ENCODE measurements around the gene PRLH.
"Not testable (repeated sequence)": the region's sequence is repeated elsewhere in the genome, so short reads cannot be mapped to it uniquely, and the experiment has no call there.

The PRLH gene

DNA sequence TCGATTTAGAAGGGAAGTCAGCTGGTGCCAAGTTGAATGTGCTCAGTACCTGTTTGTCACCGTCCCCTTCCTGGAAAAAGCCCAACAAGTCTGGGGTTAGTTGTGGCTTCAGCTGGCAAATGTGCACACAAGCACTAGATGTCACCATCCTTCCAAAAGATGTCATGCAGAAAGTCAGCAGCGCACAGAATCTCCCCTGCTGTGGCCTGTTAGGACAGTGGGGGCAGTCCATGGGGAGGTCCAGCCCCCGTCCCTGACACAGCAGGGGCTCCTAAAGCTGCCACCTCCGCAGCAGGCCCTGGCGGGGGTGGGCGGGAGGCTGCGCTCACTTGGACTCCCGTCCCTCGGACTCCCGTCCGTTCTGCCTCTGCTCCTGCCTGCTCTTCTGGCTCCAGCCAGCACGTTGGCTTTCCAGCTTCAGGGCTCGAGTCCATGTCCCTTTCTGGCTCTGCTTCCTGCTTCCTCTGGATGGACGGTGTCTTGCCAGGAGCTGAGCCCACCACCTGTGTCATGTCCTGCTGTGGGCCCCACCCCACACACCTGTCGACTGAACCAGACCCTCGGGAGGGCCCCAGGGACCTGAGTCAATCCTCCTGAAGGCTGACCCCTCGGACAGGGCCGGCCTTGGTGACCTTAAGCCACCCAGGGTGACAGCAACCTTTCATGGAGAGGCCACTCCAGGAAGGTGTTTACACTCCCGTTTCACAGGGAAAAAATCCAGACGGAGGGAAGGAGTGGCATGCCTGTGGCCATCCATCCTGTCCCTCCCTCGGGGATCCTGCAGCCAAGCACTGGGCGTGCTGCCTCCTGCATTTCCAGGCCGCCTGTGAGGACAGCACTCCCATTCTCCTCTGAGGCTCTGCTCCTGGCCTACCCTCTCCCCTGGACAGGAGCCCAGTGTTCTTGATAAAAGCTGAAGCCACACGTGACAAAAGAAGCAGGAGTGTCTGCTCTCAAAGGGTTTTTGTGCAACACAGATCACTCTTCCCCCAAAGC is 15.7 kb downstream of the PRLH start:
- peak in 1 of 2 donors; percentile 39 for DNase-seq (ENCODE audit: low read depth in 2 of 2)

DNA sequence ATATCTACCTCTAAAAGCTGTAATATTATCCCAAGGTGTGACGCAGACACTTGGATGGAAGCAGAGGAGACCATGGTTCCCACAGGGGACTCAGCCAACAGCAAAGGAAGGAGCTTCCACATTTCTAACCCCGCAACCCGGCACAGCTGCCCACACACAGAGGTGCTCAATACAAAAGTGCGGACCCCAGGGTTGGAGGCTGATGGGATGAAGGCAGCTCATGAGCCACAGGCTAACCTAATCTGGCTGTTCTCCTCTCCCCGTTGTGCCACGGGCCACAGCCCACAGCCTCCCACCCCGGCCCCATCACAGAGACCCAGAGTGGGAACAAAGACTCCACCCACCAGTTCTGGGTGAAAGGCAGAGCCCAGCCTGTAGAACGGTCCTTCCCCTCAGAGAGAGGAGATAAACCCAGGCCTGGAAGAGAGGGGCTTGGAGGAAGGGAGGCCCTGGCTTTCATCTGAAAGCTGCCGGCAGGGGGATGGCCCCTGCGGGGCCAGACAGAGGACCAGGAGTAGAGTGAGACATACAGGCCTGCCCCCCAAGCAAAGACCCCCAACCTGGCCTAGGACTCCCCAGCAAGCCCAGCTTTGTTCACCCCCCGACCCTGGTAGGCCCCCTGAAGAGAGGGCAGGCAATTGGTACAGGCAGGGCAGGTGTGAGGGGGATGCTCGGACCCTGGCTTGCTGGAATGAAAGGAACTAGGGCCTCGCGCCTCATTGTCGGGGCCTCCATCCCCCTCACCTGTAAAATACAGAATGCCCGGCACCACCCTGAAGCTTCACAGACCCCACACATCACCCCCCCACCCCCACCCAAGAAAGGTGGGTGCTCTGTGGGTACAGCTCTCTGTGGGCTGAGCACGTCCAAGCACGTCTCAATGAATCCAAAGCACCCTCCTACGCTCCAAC is 17.3 kb downstream of the PRLH start:
- DNase-seq (ENCODE audit: low read depth in 2 of 2), result no peak

DNA sequence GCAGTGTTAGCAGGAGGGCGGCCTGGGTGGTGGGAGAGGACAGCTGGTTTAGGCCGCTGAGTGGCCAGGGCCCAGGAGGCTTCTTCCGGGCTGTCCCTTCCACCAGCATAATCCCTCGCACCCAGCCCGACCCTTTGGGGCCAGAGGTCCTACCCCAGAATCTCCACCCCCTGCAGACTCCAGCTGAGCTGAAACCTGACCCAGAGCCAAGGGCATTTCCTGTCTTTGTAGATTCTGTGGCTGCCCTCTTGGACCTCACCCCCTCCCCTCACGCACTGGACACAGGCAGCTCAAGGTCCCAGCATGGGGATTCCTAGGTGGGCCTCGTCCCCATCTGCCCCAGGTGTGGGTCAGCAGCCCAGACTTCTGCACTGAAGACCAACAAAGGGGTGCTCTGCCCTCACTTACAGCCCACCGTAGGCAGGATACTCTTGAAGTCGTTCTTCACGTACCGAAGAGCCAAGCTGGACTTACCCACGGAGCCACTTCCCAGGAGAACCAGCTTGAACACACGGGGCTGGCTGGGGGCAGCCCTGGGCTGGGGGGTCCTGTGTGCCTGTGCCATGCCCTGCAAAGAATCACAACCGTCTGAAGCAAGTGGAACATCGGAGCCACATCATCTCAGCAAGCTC is 19.3 kb downstream of the PRLH start:
- DNase-seq (ENCODE audit: low read depth in 2 of 2), result no peak

GRCh38 chr2:237588044-237588696 is 21.8 kb downstream of the PRLH start:
- DNase-seq (ENCODE audit: low read depth in 2 of 2), result no peak

DNA sequence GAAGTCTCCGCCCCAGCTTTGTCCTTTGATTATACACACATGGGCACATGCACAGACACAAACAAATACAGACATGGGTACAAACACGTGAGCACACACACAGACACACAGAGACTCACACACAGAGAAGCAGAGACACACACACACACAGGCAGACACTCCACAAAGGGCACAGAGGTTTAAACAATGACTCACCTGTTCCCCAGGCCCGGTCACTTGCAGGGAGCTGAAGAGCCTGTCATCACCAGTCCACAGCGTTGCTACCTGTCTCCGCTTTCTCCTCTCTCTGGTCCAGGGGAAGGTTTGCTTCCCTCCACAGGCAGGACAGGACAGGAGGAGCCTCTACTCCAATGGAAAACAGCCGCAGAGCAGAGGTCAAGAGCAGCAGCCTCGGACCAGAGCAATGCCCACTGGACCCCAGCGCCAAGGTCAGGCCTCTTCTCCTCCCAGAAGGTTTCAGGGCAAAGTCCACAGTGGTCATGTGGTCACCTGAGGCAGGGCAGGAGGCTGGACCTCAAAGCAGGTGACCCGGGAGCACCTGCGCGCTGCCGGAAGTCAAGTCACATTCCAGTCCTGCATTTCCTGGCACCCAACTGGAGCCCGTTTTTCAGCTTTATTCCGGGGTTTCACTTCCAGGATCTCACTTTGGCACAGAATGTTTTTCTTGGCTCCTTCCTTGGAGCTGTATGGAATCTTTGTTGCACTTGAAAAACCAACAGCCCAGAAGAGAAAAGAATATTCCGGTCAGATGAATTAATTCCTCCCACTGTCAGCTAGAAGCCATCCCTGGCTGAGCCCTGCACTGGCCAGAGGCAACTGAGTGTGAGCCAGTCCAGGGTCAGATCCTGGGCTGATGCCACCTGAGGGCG is 24.1 kb downstream of the PRLH start, which contains the start of gene RAB17:
Gene RAB17 (minus strand): TSS at position 463 of the 869 bp plus-strand sequence. CDS start 4,580 bp downstream, outside the sequence.
- no peak for DNase-seq (ENCODE audit: low read depth in 2 of 2)

GRCh38 chr2:237591141-237591881 is 24.9 kb downstream of the PRLH start:
- DNase-seq (ENCODE audit: low read depth in 2 of 2), result no peak

- DNase-seq (ENCODE audit: low read depth in 2 of 2), result no peak
Observed at GRCh38 chr2:237592425-237592980, 26.1 kb downstream of the PRLH start.

GRCh38 chr2:237593036-237593435 is 26.7 kb downstream of the PRLH start:
- no peak for DNase-seq (ENCODE audit: low read depth in 2 of 2)

DNA sequence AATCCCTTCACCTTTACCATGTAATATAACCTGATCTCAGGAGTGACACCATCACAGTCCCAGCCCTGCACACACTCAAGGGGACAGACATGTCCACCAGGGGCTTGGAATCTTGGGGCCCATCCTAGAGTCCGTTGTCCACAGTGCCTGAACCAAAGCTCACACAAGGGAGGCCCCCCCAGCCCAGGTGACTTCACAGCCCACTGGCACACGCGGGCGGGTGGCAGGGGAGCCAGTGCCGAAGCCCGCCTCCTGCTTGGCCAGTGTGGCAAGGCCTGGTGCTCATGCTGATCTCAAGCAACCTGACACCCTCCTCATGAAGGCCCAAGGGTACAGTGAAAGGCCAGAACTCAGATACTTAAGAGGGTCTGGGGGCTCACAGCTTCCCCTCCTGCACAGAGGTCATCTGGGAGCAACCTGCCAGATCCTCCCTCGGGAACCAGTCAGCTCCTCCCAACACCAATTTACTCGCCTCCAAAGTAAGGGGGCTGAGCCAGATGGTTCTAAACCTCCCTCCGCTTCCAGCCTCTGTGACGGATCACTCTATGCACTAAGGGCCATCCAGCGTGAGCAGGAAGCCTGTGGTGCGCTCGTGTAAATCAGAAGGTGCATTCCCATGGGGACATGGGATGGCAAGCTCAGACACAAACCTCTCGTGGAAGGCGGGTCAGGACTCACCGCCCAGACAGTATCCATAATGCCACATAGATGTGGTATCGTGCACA is 27.4 kb downstream of the PRLH start:
- DNase-seq (ENCODE audit: low read depth in 2 of 2), result no peak

DNA sequence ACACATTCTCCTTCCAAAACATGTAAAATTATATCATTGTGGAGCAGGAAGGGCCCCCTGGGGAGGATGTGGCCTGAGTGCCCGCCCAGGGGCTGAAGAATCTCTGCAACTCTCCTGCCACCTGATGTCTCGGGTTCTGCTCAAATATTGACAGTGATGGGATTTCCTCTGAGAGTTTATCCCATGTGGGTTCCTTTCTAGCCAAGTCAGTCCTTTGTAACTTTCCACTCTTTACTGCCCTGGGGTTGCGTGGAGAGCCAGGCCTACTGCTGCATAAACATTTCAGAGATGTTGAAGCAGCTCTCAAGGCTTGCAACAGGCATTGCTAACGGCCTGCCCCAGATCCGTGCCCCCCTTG is 28.1 kb downstream of the PRLH start:
- no peak for DNase-seq (ENCODE audit: low read depth in 2 of 2)

DNA sequence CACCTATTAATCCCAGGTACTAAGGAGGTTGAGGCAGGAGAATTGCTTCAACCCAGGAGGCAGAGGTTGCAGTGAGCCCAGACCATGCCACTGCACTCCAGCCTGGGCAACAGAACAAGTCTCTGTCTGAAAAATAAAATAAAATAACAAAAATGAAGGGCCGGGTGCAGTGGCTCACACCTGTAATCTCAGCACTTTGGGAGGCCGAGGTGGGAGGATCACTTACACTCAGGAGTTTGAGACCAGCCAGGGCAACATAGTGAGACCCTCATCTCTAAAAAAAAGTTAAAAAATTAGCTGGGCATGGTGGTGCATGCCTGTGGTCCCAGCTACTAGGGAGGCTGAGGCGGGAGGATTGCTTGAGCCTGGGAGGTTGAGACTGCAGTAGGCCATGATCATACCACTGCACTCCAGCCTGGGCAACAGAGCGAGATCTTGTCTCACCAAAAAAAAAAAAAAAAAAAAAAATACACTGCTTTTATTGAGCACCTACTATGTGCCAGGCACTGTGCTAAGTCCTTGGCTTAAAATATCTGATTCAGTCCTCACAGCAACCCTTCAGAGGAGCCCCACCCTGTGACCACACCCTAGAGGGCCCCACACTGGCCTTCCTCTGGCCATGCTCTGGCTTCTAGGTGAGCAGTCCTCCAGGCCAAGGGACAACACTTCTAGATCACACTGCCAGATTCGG is 29.6 kb downstream of the PRLH start:
- not testable (repeated sequence) for DNase-seq (ENCODE audit: low read depth in 2 of 2)

DNA sequence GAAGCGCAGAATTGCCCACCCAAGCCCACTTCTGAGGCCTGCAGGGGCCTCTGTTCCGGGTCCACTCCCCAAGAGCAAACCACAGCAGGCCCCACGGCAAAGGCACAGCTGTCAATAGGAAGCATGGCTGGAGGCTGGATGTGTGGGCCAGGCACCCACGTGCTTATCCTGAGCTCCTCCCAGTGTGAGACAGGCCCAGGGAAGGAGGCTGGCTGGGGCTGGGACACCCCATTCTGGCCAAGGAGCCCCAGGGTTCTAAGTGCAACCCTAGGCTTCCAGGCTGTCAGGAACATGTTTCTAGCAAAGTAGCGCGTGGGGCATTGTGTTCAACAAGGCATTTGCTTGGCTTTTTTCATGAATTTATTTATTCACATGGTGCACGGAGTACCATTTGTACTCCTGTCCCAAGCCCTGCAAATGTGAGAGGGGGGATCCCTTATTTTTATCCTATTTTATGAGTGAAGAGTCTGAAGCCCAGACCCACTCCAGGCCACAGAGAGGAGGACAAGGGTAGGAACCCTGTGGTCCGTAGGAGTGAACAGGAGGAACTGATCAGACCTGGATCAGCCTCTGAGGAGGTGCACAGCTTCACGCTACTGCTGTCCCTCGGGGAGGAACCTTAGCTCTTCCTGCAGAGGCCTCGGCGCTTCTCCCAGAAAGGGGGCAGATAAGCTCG is 30.3 kb downstream of the PRLH start:
- DNase-seq (ENCODE audit: low read depth in 2 of 2), result no peak

DNA sequence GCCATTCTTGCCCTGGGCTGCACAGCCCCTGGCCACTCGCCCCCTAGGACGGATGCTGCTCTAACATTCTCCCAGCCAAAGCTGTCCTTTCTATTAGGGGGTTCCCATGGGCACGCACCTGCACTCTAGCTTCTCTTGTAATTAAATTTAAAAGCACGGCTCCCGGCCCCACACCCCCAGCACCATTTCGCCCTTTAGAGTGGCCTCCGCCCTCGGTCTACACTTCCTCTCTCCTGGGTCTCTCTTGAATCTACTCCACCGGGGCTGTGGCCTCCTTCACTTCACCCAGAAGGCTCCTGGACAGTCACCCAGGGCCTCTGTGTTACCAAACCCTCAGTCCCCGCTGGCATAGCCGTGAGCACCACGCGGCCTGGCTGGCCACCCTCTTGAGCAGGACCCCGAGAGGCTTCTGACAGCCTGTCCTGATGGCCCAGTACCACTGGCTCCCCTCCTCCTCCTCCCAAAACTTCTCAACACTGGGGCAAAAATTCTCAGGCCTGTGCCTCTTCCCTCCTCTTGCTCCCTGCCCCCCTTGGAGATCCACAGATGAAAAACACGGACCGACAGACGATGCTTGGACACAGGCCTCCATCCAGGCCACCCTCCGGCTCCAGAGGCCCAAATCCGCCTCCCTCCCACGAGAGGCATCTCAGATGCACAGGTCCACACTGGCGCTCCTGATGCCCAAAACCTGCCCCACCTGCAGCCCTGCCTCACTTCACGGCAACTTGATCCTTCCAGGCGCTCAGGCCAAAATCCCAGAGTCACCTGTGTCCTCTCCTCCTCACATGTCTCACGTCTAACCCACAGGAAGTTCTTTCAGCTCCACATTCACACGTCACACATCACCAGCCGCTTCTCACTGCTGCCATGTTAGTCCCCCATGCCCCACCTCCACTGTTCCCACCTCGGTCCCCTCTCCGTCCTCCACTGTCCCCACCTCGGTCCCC is 31.1 kb downstream of the PRLH start:
- DNase-seq (ENCODE audit: low read depth in 2 of 2), result no peak

GRCh38 chr2:237598468-237599208 is 32.3 kb downstream of the PRLH start:
- no peak for DNase-seq (ENCODE audit: low read depth in 2 of 2)

DNA sequence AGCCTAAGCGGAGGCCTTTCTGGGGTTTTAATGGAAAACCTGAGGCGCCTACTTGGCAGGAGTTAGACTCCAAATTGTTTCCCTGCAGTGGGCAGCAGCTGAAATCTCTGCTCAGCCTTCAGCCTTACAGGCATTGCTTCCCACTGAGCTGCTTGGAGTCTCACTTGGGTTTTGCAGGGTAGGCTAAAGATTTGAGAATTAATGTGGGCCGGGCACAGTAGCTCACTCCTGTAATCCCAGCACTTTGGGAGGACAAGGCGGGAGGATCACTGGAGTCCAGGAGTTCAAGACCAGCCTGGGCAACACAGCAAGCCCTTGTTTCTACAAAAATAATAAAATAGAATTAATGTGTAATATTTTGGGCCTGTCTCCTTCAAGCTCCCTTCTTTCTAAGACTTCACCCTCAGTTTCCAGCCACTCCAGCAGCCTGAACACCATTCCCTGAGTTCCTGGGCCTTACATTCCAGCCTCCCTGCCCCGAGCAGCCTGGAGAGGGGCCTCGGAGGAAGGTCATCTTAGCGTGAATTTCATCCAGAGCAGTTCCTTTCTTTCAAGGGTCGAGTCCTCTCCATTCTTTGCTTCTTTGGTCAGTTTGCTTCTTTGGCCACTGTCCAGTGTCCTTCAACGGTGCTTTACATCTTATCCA is 33.2 kb downstream of the PRLH start:
- no peak for DNase-seq (ENCODE audit: low read depth in 2 of 2)

Data from stimulated activated CD8-positive, alpha-beta memory T cell treated with anti-CD3 and anti-CD28 coated beads, Interleukin-15, amount 100 ng/mL, for 4 hours (primary cell).